Right lobe of liver (tissue), 4 donors: ENCODE data around the gene SLC10A2.

Experiments
- CTCF ChIP-seq, 4 donors: fragments of 200-600 bp in 3 of 4; fragments of 450-650 bp in 1 of 4; IDR thresholded peaks; one replicate each; pipeline versions ENCODE4 v1.5.1 to v1.8.0; 2016 to 2022; ENCODE audit warnings: antibody characterized with exemption in 4 of 4, mild to moderate bottlenecking in 2 of 4
- POLR2A ChIP-seq: fragments of 450-650 bp; IDR thresholded peaks from one replicate; pipeline ENCODE4 v1.6.1; 2017; ENCODE audit warnings: antibody characterized with exemption, mild to moderate bottlenecking
- donor health status: DM: no; HTN: no; CAD: no.
- donor health status: DM: no; HTN: no; CAD: no.
- donor health status: DM: no; HTN: yes; CAD: no.

GRCh38 chr13:103003631-103004030 lies 62.6 kb downstream of the SLC10A2 start:
- TF ChIP-seq CTCF (IDR thresholded peaks at IDR 0.05) (no peak), POLR2A (no peak)
